T-helper 1 cell treated with Interleukin-12 subunit alpha and Interleukin-12 subunit beta and Interleukin-4 antibody, amounts not matched to agents 30 ng/mL and 1 ng/mL, for 36 hours (primary cell): Measurements from ENCODE around the gene CCDC24. TPM values are rescaled to one million over a fixed set of nuclear protein-coding genes. Genes with fewer than 3 reads are reported as not detected.

ENCODE experiments used
- intact Hi-C: fragments of 100-400 bp; cut with micrococcal nuclease; formaldehyde crosslinking; loops from one replicate; pipeline ENCODE4 v1.15.1; 2024
- total RNA-seq: library from RNA; stranded (reverse); gene quantifications from 2 replicates; pipeline ENCODE4 v1.2.3, GENCODE V29; 2022

The CCDC24 gene
- total RNA-seq, 1 donor from 2014 or later = 1.9 TPM

DNA sequence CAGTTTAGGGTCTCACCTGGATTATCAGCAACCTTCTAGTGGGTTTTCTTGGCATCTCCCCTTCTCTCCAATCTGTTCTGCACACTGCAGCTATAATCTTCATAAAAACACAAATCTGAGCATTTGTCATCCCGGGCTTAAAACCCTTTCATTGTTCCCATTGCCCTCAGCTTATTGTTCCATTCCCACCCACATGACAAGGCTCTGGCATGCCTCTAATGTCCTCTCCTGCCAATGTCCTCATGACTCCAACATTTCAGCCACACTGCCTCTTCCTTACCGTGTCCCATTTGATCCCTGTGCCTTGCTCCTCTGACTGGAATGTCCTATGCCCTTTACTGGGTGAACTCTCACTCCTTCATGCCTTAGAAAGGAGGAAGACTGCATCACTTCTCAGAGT is 29.1 kb upstream of the CCDC24 start:
- intact Hi-C loops = no loop called here

DNA sequence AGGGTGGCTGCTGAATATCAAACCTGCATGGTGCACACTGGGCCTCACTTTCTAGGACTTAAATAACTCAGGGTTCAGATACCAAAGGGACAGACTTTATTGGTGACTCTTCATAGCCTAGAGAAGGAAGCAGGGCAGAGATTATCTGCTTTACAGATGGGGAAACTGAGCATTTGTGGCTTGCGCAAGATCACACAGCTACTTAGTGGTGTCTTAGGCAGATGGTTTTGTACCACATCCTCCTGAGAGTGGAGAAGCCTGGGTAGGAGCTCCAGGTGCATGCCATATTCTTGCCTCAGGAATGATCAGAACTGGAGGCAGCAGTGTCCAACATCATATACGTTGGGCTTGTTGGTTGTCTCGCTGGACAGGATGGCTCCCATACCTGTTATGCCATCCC is 28.4 kb upstream of the CCDC24 start:
- intact Hi-C loops = no loop called here

- intact Hi-C loops = no loop called here
These were observed 27.5 kb upstream of the CCDC24 start for GRCh38 chr1:43963890-43964289.

DNA sequence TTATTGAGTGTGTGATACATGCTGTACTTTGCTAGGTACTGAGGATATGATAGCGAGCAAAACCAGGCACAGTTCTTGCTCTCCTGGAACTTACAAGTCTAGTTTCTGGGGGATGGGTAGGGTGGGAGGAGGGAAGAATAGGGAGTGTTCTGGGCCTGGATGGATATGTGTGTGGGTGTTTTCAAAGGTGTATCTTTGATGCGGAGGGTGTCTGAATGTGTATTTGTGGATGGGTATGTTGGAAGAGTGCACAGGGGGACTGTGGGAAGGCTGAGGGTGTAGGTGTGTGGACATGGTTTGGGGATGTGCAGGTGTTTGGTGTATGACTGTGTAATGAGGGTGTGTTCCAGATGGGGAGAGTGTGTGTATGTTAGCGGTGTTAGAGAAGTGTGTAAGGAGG is 26.1 kb upstream of the CCDC24 start:
- intact Hi-C loops = no loop called here

- intact Hi-C loops = loop anchor here (2.0 kb wide), 1 partner anchor 610 kb away; the partner anchor contains the start of gene CDC20
These were observed 23.0 kb upstream of the CCDC24 start for GRCh38 chr1:43968348-43968948.

DNA sequence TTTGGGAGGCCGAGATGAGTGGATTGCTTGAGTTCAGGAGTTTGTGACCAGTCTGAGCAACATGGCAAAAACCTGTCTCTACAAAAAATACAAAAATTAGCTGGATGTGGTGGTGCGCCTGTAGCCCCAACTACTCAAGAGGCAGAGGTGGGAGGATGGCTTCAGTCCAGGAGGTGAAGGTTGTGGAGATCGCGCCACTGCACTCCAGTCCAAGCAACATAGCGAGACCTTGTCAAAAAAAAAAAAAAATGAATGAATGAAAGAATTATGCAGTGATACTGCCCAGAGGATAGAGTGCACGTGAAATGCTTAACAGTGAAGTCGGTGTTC is 22.0 kb upstream of the CCDC24 start:
- intact Hi-C loops = loop anchor here (1.0 to 2.0 kb wide), 5 partner anchors 23 to 611 kb away; partner anchors contain the start of genes CDC20, ERI3, IPO13 and KDM4A

DNA sequence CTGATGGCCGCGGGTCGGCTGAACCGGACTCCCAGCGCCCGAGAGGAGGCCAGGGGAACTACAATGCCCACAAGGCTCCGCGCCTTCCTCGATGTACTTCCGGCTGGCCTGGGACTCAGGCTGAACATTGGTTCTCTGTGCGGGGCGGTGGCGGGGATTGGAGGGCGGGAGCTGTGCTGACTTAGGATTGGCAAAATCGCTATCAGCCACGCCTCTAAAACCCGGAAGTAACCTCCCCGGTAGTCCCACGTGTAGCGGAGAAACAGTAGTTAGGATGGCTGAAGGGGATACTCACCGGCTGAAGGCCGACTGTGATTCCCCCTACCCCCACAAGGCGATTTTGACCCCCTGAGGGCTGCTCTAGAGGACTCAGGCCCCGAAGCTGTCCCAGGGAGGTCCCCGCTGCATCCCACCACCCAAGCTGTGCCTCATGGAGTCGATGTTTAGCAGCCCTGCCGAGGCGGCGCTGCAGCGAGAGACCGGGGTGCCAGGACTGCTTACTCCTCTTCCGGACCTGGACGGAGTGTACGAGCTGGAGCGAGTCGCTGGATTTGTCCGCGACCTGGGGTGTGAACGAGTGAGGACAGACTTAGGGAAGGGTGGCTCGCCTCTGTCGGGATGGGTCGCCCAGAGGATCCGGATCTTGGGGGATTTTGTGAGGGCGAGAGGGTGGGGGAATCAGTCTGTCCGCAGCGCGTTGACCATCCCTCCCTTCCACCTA is 21.5 kb upstream of the CCDC24 start, which contains the start of gene DPH2:
Gene DPH2, plus strand, starts transcription at position 265 of the 721 bp plus-strand sequence. Its CDS starts 166 bp downstream, at position 431.
- intact Hi-C loops = loop anchor here (1.0 to 10.0 kb wide), 10 partner anchors 24 to 1717 kb away; partner anchors contain the start of genes ARMH1, CCDC30, CDC20 and DMAP1

DNA sequence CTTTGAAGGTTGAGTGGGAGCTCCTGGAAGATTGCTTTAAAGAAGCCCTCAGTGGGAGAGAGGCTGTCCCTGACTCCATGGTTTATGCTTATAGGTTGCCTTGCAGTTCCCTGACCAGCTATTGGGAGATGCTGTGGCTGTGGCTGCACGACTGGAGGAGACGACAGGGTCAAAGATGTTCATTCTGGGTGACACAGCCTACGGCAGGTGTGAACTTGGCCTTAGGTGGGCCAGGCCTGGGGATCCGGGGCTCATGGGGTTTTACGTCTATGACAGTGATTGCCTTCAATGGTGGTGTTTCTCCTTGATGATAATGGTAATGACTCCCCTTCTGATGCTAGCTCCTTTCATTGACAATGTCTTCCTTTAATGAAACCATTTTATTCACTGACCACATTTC is 20.9 kb upstream of the CCDC24 start:
- intact Hi-C loops = loop anchor here (5.0 to 10.0 kb wide), 5 partner anchors 244 to 1717 kb away; partner anchors contain the start of genes ARMH1, CCDC30, DMAP1 and GPBP1L1

GRCh38 chr1:43970911-43971310 is 20.5 kb upstream of the CCDC24 start:
- intact Hi-C loops = loop anchor here (5.0 to 10.0 kb wide), 5 partner anchors 244 to 1716 kb away; partner anchors contain the start of genes ARMH1, CCDC30, DMAP1 and GPBP1L1

DNA sequence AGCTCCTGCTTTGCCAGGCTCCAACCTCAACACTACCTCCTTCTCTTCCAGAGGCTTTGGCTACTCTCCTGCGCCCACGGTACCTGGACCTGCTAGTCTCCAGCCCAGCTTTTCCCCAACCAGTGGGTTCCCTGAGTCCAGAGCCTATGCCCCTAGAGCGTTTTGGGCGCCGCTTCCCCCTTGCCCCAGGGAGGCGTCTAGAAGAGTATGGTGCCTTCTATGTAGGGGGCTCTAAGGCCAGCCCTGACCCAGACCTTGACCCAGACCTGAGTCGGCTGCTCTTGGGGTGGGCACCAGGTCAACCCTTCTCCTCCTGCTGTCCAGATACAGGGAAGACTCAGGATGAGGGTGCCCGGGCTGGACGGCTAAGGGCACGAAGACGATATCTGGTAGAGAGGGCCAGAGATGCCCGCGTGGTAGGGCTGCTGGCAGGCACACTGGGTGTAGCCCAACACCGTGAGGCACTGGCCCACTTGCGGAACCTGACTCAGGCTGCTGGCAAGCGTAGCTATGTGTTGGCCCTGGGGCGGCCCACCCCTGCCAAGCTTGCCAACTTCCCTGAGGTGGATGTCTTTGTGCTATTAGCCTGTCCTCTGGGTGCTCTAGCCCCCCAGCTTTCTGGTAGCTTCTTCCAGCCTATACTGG is 19.9 kb upstream of the CCDC24 start:
- intact Hi-C loops = loop anchor here (5.0 to 10.0 kb wide), 5 partner anchors 243 to 1716 kb away; partner anchors contain the start of genes ARMH1, CCDC30, DMAP1 and GPBP1L1

DNA sequence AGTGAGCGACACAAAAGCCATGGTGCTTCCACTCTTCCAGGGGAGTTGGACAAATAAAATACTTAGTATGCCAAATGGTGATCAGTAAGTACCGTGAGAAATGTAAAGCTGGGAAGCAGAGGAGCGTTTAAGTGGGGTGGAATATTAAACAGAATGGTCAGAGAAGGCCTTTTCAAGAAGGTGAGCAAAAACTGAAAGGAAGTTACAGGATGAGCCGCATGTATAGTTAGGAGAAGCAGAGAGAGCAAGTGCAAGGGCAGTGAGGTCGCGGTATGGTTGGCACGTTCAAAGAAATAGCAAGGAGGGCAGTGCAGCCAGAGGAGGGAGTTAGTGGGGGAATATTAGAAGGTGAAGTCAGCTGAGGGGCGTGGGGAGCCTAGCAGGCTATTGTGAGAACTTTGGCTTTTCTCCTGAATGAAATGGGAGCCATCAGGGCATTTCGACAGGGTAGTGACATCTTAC is 17.4 kb upstream of the CCDC24 start:
- intact Hi-C loops = loop anchor here (1.0 to 10.0 kb wide), 13 partner anchors 17 to 1713 kb away; partner anchors contain the start of genes ARMH1, CCDC24, CCDC30 and CFAP57

- intact Hi-C loops = loop anchor here (1.0 to 10.0 kb wide), 13 partner anchors 17 to 1713 kb away; partner anchors contain the start of genes ARMH1, CCDC24, CCDC30 and CFAP57
These were observed 16.8 kb upstream of the CCDC24 start, which contains the start of gene ATP6V0B for GRCh38 chr1:43974443-43975248. ATP6V0B (plus strand) TSS chr1:43974960; CDS start chr1:43975041, 81 bp downstream.

DNA sequence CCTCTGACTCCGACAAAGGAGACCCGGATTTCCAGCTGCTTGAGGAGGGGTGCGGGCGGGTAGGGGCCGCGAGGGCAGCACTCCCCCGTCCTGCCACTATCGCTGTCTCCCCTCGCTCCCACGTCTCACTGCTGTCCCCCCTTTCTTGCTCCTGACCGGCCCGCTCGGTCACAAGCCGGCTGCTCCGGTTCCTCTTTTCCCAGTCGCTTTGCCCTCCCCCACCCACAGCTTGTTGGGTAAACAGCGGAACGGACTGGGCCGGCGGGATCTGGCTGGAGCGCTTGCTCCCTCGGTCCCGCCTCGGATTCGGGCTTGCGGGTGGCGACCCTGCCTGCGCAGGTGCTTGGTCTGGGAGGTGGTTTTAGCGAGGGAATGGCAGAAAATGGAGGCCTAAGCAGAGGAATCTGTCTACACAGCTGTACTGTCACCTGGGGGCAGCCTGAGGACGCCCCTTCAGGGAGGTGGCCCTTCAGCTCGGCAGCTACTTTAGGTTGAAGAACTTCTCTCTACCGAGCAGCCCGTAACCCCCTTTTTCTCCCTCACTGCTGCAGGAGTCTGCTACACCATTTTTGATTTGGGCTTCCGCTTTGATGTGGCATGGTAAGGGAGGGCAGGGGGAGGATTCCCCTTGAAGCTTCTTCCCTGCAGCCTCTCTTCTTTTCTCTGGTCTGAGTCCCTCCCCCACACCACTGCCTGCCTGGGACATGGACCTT is 16.0 kb upstream of the CCDC24 start:
- intact Hi-C loops = loop anchor here (10.0 kb wide), 2 partner anchors 239 to 1609 kb away; partner anchors contain the start of genes DMAP1 and NASP

DNA sequence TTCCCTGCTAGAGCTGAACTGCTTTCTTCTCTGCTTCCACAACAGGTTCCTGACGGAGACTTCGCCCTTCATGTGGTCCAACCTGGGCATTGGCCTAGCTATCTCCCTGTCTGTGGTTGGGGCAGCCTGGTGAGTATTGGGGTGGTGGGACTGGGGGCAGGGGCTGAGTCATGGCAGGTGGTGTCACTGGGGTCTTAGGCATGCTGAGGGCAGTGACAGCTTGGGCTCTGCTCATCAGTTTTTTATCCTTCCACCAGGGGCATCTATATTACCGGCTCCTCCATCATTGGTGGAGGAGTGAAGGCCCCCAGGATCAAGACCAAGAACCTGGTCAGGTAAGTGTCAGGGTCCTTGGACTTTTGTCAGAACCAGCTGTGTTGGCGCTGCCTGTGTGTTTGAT is 15.4 kb upstream of the CCDC24 start:
- intact Hi-C loops = loop anchor here (10.0 kb wide), 2 partner anchors 239 to 1609 kb away; partner anchors contain the start of genes DMAP1 and NASP

GRCh38 chr1:43976890-43977289 is 14.5 kb upstream of the CCDC24 start:
- intact Hi-C loops = loop anchor here (10.0 kb wide), 2 partner anchors 238 to 1608 kb away; partner anchors contain the start of genes DMAP1 and NASP

- intact Hi-C loops = loop anchor here (10.0 kb wide), 2 partner anchors 237 to 1607 kb away; partner anchors contain the start of genes DMAP1 and NASP
These were observed 13.8 kb upstream of the CCDC24 start for GRCh38 chr1:43977376-43978263.

- intact Hi-C loops = loop anchor here (10.0 kb wide), 2 partner anchors 237 to 1607 kb away; partner anchors contain the start of genes DMAP1 and NASP
These were observed 13.2 kb upstream of the CCDC24 start for GRCh38 chr1:43978264-43978550.

- intact Hi-C loops = loop anchor here (10.0 kb wide), 2 partner anchors 236 to 1606 kb away; partner anchors contain the start of genes DMAP1 and NASP
These were observed 12.7 kb upstream of the CCDC24 start, which contains the start of gene B4GALT2 for GRCh38 chr1:43978551-43979260. B4GALT2 (plus strand) TSS chr1:43979210; CDS start chr1:43981161, 1,951 bp downstream.
